SH-SY5Y (cell line): ENCODE results near the gene ITPRIPL2.

Experiments
- GATA2 ChIP-seq: IDR thresholded peaks from 2 replicates; pipeline ENCODE4 v1.6.1; 2011; ENCODE audit warnings: mild to moderate bottlenecking, low read depth, low read length
- GATA3 ChIP-seq: IDR thresholded peaks from 2 replicates; pipeline ENCODE4 v1.6.1; 2011; ENCODE audit warnings: low read depth, mild to moderate bottlenecking, low read length, moderate library complexity

GRCh38 chr16:19123535-19124178 lies 9.9 kb downstream of the ITPRIPL2 start:
- no peak for TF ChIP-seq GATA2
- no peak for TF ChIP-seq GATA3
